Endothelial cell of umbilical vein (primary cell): ENCODE data around the gene AKNA.

Experiments used
- EZH2 ChIP-seq: IDR thresholded peaks from 2 replicates; pipeline ENCODE4 v1.6.1; 2012; ENCODE audit warnings: borderline replicate concordance, low read depth, mild to moderate bottlenecking, moderate library complexity, low read length, inconsistent platforms; ENCODE audit not compliant: severe bottlenecking
- FOS ChIP-seq: IDR thresholded peaks from 2 replicates; pipeline ENCODE4 v1.6.1; 2011; ENCODE audit warnings: mild to moderate bottlenecking, low read length, moderate library complexity, borderline replicate concordance; ENCODE audit not compliant: insufficient read depth
- JUN ChIP-seq: IDR thresholded peaks from 2 replicates; pipeline ENCODE4 v1.6.1; 2011; ENCODE audit warnings: borderline replicate concordance, low read depth; ENCODE audit not compliant: insufficient read length, insufficient read depth
- MAX ChIP-seq: IDR thresholded peaks from 2 replicates; pipeline ENCODE4 v1.6.1; 2011; ENCODE audit not compliant: insufficient read depth, insufficient read length
- POLR2A ChIP-seq: IDR thresholded peaks from 2 replicates; pipeline ENCODE4 v1.6.1; 2012; ENCODE audit warnings: low read depth, mild to moderate bottlenecking, control low read depth, low read length
- POLR2AphosphoS5 ChIP-seq: IDR thresholded peaks from 2 replicates; pipeline ENCODE4 v1.6.1; 2012; ENCODE audit warnings: low read depth, mild to moderate bottlenecking, control low read depth, low read length, moderate library complexity; ENCODE audit not compliant: insufficient read depth
- TF ChIP-seq, protein P1 (sequence below), 2 donors: IDR thresholded peaks; 1 replicate in 1 of 2; 2 replicates in 1 of 2; pipeline ENCODE4 v1.5.1; 2011; ENCODE audit warnings: low read length in 2 of 2, mild to moderate bottlenecking in 2 of 2, moderate library complexity in 2 of 2, control low read depth in 1 of 2, inconsistent platforms in 1 of 2, low read depth in 1 of 2; ENCODE audit not compliant: insufficient read depth in 1 of 2; ENCODE audit errors: extremely low read depth in 1 of 2

- TF ChIP-seq, protein P1, sequence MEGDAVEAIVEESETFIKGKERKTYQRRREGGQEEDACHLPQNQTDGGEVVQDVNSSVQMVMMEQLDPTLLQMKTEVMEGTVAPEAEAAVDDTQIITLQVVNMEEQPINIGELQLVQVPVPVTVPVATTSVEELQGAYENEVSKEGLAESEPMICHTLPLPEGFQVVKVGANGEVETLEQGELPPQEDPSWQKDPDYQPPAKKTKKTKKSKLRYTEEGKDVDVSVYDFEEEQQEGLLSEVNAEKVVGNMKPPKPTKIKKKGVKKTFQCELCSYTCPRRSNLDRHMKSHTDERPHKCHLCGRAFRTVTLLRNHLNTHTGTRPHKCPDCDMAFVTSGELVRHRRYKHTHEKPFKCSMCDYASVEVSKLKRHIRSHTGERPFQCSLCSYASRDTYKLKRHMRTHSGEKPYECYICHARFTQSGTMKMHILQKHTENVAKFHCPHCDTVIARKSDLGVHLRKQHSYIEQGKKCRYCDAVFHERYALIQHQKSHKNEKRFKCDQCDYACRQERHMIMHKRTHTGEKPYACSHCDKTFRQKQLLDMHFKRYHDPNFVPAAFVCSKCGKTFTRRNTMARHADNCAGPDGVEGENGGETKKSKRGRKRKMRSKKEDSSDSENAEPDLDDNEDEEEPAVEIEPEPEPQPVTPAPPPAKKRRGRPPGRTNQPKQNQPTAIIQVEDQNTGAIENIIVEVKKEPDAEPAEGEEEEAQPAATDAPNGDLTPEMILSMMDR (IDR thresholded peaks at IDR 0.05; ENCODE audit: extremely low read depth in 1 of 2, insufficient read depth in 1 of 2, low read depth in 1 of 2, low read length in 2 of 2), result peak; percentile 75 to 84
- TF ChIP-seq MAX, result no peak
- TF ChIP-seq JUN, result no peak
- TF ChIP-seq POLR2AphosphoS5, result no peak
- TF ChIP-seq EZH2, result no peak
- TF ChIP-seq POLR2A, result no peak
- no peak for TF ChIP-seq FOS
Observed at GRCh38 chr9:114405294-114406034, 17.7 kb upstream of the AKNA start.
